SW 1271 (cell line): ENCODE data around the gene ZNF687.

Experiments
- DNase-seq, 2 experiments: peaks; one replicate each; lab custom pipeline; 2025; lab: John Stamatoyannopoulos, UW

Gene ZNF687

GRCh38 chr1:151312411-151312810 lies 30.3 kb downstream of the ZNF687 start:
- no peak for DNase-seq

GRCh38 chr1:151312826-151313225 lies 30.7 kb downstream of the ZNF687 start:
- DNase-seq: no peak

GRCh38 chr1:151313501-151313900 lies 31.4 kb downstream of the ZNF687 start:
- no peak for DNase-seq

DNA sequence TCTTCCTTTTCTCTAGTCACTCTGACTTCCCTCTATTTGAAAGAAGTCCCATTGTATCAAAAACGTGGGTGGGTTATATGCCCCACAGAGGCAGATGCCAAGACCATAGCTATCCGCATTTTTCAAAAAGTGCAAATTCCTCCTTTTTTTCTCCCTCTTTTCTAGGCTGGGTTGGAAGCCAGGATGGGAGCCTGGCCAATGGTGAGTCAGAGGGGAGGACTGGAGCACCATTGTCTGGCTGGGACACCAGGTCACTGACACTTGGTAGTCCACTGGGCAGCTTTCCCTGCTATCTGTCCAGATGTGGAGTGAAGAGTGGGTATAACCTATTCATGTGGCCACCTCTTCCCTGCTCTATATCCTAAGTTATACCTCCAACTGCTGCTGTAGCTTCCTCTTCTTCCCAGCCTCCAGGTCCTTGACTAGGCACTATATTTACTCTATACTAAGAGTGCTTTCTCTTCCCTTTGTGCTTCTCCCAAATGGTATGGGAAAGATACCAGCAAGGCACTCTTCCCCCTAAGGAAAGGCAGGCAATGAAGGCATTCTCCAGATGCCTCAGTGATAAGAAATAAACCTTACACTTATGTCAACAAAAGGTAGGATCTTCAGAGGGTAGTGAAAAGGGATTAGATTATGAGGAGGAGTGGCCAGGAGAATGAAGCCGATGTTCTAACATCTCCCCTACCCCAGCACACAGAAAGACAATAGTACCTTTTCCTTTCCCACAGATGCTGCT lies 32.2 kb downstream of the ZNF687 start:
- peak; percentile 35 to 39 for DNase-seq

GRCh38 chr1:151315565-151316235 lies 33.6 kb downstream of the ZNF687 start:
- DNase-seq: no peak

- DNase-seq: no peak
Measured at GRCh38 chr1:151318975-151319374, 36.9 kb downstream of the ZNF687 start.

GRCh38 chr1:151324390-151324930 lies 42.4 kb downstream of the ZNF687 start:
- DNase-seq: no peak

- DNase-seq: no peak
Measured at GRCh38 chr1:151325231-151325630, 43.1 kb downstream of the ZNF687 start.

DNA sequence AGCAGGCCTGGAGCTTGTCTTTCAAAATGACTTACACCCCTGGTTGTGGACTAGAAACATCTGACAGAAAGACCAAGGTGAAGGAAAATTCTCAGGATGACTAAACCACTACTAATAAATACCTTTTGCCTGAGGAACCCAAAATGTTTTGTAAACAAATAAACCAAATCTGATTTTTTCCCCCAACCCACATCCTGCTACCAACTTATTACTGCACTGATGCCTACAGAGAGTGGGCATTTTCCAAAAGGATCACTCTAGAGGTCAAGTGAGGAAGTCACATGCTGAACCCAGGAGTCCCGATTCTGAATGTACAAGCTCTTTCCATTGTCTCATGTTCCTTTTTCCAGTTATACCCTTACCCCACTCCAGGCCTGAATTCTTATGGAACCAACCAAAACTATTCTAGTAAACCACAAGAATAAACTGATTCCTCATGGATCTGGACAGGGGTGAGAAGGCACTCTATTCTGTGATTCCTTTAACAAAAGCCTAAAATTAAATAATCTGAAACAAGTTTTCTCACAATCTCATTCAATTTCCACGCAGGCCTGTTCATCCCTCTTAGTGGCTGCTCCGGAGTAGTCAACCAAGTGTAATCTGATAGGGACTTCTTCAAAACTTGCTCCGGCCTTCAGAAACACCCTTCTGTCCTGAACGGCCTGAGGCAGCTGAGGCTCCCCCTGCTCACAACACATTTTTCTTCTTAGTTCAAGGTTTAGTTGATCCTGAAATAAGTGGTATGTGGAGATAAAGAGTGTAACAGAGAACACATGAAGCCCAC lies 43.7 kb downstream of the ZNF687 start:
- DNase-seq: no peak

- peak in 1 of 2 experiments; percentile 27 for DNase-seq
Measured at GRCh38 chr1:151326619-151327222, 44.6 kb downstream of the ZNF687 start.

DNA sequence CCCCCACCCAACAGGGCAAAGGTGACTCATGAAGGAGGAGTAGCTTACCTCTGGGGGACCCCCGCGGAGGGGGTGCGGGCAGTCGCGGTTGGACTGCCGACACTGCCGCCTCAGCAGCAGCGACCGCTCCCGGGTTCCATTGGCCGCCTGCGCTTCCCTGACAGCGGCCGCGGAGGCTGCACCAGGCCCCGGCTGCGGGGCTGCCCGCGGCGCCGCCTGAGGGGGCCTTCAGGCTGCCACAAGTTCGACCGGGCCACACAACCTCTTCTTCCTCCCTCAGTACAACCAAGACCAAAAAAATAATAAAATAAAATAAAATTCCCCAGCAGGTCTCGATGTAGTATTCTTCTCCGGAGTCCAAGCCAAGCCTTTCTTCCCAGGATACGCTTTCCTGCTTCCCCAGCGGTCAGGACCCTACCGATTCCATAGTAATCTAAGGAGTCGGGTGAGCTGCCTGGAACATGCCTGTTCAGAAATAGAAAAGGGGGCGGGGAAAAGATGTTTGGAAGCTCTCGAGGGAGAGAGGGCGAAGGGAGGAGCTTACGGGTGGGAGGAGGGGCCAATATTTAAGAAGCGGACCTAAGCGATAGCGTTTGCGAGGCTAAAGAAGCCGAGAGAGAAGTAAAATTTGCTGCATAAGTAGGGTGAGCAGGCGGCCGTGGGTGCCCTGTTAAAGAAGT lies 45.3 kb downstream of the ZNF687 start, which contains the start of gene PI4KB:
PI4KB (minus strand) TSS at position 194 of the 680 bp plus-strand sequence. CDS start 10,935 bp downstream, outside the sequence.
- peak; percentile 80 to 93 for DNase-seq

- no peak for DNase-seq
Measured at GRCh38 chr1:151327903-151328674, 46.0 kb downstream of the ZNF687 start.

- no peak for DNase-seq
Measured at GRCh38 chr1:151334822-151335221, 52.7 kb downstream of the ZNF687 start.

GRCh38 chr1:151336556-151336955 lies 54.5 kb downstream of the ZNF687 start:
- DNase-seq: no peak

GRCh38 chr1:151340870-151341754 lies 59.0 kb downstream of the ZNF687 start:
- DNase-seq: peak; percentile 35 to 79
